ENCODE data around the gene SCAMP5. TPM values are rescaled to one million over a fixed set of nuclear protein-coding genes. Genes with fewer than 3 reads are reported as not detected.
A peak's percentile ranks its signal among the peaks of the same experiment; 100 is the strongest.

SCAMP5 gene
- total RNA-seq, 2 donors from 2014 or later: 21.9 to 33.5 TPM

- H3K27ac Mint-ChIP-seq: no peak overlapping the region
- WGBS, 2 experiments (ENCODE audit: insufficient coverage in 1 of 2, insufficient read length in 1 of 2): 90 to 95% methylated on average over 5 to 6 of the region's 8 CpGs
- no peaks in the 10 kb centered on the region for H3K9me3 Mint-ChIP-seq
Observed at GRCh38 chr15:75034615-75035014, 39.3 kb downstream of the SCAMP5 start.

GRCh38 chr15:75036212-75036616 lies 40.9 kb downstream of the SCAMP5 start:
- Histone ChIP-seq H3K9me3 (ENCODE audit: control insufficient read depth, low read length) (no peaks in the 10 kb centered on the region), H3K4me3 (ENCODE audit: low read length) (no peak overlapping the region), H3K4me1 (ENCODE audit: control insufficient read depth, insufficient read depth, low read length) (peaks cover 11% of the 10 kb centered on the region), H3K27me3 (ENCODE audit: control insufficient read depth, insufficient read depth, low read length, poor library complexity, severe bottlenecking) (no peaks in the 10 kb centered on the region), H3K9ac (ENCODE audit: extremely low read depth, low read length, poor library complexity, severe bottlenecking) (no peak overlapping the region), H3K27ac (ENCODE audit: low read depth, low read length) (no peak overlapping the region), H3K36me3 (ENCODE audit: control insufficient read depth, insufficient read depth, low read length) (peaks cover 17% of the 10 kb centered on the region)
- Mint-ChIP-seq H3K4me3 (no peak overlapping the region), H3K36me3 (ENCODE audit: low read depth) (peaks cover 37% of the 10 kb centered on the region), H3K27ac (no peak overlapping the region), H3K27me3 (ENCODE audit: insufficient read depth) (no peaks in the 10 kb centered on the region), H3K9me3 (no peaks in the 10 kb centered on the region), H3K4me1 (peaks cover 40% of the 10 kb centered on the region)
- TF ChIP-seq CTCF (conservative IDR thresholded peaks at IDR 0.05): no peak
- 95% methylated on average over 2 of the region's 2 CpGs; no CpG with 5 or more reads in 1 of the 2 experiments for WGBS, 2 experiments (ENCODE audit: insufficient coverage in 1 of 2, insufficient read length in 1 of 2)
- DNase-seq: peak; percentile 91

More at GRCh38 chr15:75034615-75035014, 39.3 kb downstream of the SCAMP5 start:
- Histone ChIP-seq H3K27ac (ENCODE audit: low read depth, low read length) (no peak overlapping the region), H3K9me3 (ENCODE audit: control insufficient read depth, low read length) (no peaks in the 10 kb centered on the region), H3K27me3 (ENCODE audit: control insufficient read depth, insufficient read depth, low read length, poor library complexity, severe bottlenecking) (no peaks in the 10 kb centered on the region), H3K4me1 (ENCODE audit: control insufficient read depth, insufficient read depth, low read length) (peaks cover 16% of the 10 kb centered on the region), H3K4me3 (ENCODE audit: low read length) (no peak overlapping the region), H3K9ac (ENCODE audit: extremely low read depth, low read length, poor library complexity, severe bottlenecking) (no peak overlapping the region), H3K36me3 (ENCODE audit: control insufficient read depth, insufficient read depth, low read length) (peaks cover 30% of the 10 kb centered on the region)
- Mint-ChIP-seq H3K36me3 (ENCODE audit: low read depth) (peaks cover 42% of the 10 kb centered on the region), H3K4me1 (peaks cover 41% of the 10 kb centered on the region), H3K4me3 (no peak overlapping the region), H3K27me3 (ENCODE audit: insufficient read depth) (no peaks in the 10 kb centered on the region)
- TF ChIP-seq CTCF (conservative IDR thresholded peaks at IDR 0.05): no peak
- DNase-seq: no peak

GRCh38 chr15:75037685-75038084 lies 42.3 kb downstream of the SCAMP5 start:
- H3K27me3 ChIP-seq (ENCODE audit: control insufficient read depth, insufficient read depth, low read length, poor library complexity, severe bottlenecking): no peaks in the 10 kb centered on the region
- H3K9ac ChIP-seq (ENCODE audit: extremely low read depth, low read length, poor library complexity, severe bottlenecking): no peak overlapping the region
- peaks cover 10% of the 10 kb centered on the region for H3K36me3 ChIP-seq (ENCODE audit: control insufficient read depth, insufficient read depth, low read length)
- no peaks in the 10 kb centered on the region for H3K9me3 ChIP-seq (ENCODE audit: control insufficient read depth, low read length)
- WGBS, 2 experiments (ENCODE audit: insufficient coverage in 1 of 2, insufficient read length in 1 of 2): 89 to 90% methylated on average over 3 to 6 of the region's 6 CpGs
- Mint-ChIP-seq H3K36me3 (ENCODE audit: low read depth) (peaks cover 34% of the 10 kb centered on the region), H3K4me3 (no peak overlapping the region), H3K9me3 (no peaks in the 10 kb centered on the region), H3K27ac (no peak overlapping the region), H3K27me3 (ENCODE audit: insufficient read depth) (no peaks in the 10 kb centered on the region), H3K4me1 (peaks cover 33% of the 10 kb centered on the region)
- no peak for DNase-seq
- no peak overlapping the region for H3K4me3 ChIP-seq (ENCODE audit: low read length)
- H3K27ac ChIP-seq (ENCODE audit: low read depth, low read length): no peak overlapping the region
- no peak for TF ChIP-seq CTCF (conservative IDR thresholded peaks at IDR 0.05)
- H3K4me1 ChIP-seq (ENCODE audit: control insufficient read depth, insufficient read depth, low read length): peaks cover 9% of the 10 kb centered on the region

All from endodermal cell (in vitro differentiated cells).